Endodermal cell (in vitro differentiated cells): ENCODE data around the gene UPP1. TPM values are rescaled to one million over a fixed set of nuclear protein-coding genes. Genes with fewer than 3 reads are reported as not detected.

Source experiments
- DNase-seq: peaks from one replicate; pipeline ENCODE4 v3.0.0-alpha.2; 2017
- H3K27ac ChIP-seq: 2 replicates; pipeline ENCODE4 v1.5.1; 2013; ENCODE audit warnings: mild to moderate bottlenecking, low read depth, low read length, moderate library complexity
- H3K27me3 ChIP-seq: 2 replicates; pipeline ENCODE4 v1.6.1; 2013; ENCODE audit warnings: mild to moderate bottlenecking, low read length, moderate library complexity; ENCODE audit not compliant: insufficient read depth, control insufficient read depth, poor library complexity, severe bottlenecking
- H3K36me3 ChIP-seq: 2 replicates; pipeline ENCODE4 v1.7.0; 2013; ENCODE audit warnings: mild to moderate bottlenecking, low read length, moderate library complexity; ENCODE audit not compliant: control insufficient read depth, insufficient read depth
- H3K4me1 ChIP-seq: one replicate; pipeline ENCODE4 v1.7.0; 2013; ENCODE audit warnings: low read length; ENCODE audit not compliant: control insufficient read depth, insufficient read depth
- H3K4me3 ChIP-seq: 2 replicates; pipeline ENCODE4 v1.5.1; 2013; ENCODE audit warnings: mild to moderate bottlenecking, low read length, moderate library complexity
- H3K9ac ChIP-seq: 2 replicates; pipeline ENCODE4 v1.6.1; 2013; ENCODE audit warnings: mild to moderate bottlenecking, low read length, moderate library complexity; ENCODE audit not compliant: poor library complexity, severe bottlenecking; ENCODE audit errors: extremely low read depth
- H3K9me3 ChIP-seq: 2 replicates; pipeline ENCODE4 v1.6.1; 2013; ENCODE audit warnings: mild to moderate bottlenecking, low read length, moderate library complexity; ENCODE audit not compliant: control insufficient read depth
- H3K27ac Mint-ChIP-seq: 2 replicates; pipeline ENCODE4 v1.8.0; 2020; ENCODE audit warnings: mixed read lengths
- H3K27me3 Mint-ChIP-seq: 2 replicates; pipeline ENCODE4 v1.8.0; 2021; ENCODE audit warnings: mild to moderate bottlenecking, mixed read lengths; ENCODE audit not compliant: insufficient read depth
- H3K36me3 Mint-ChIP-seq: 2 replicates; pipeline ENCODE4 v1.8.0; 2020; ENCODE audit warnings: low read depth, mixed read lengths
- H3K4me1 Mint-ChIP-seq: 2 replicates; pipeline ENCODE4 v1.8.0; 2020; ENCODE audit warnings: mixed read lengths
- H3K4me3 Mint-ChIP-seq: 2 replicates; pipeline ENCODE4 v1.8.0; 2020; ENCODE audit warnings: mild to moderate bottlenecking, moderate library complexity, mixed read lengths
- H3K9me3 Mint-ChIP-seq: 2 replicates; pipeline ENCODE4 v1.8.0; 2020; ENCODE audit warnings: mild to moderate bottlenecking, mixed read lengths
- CTCF ChIP-seq: fragments of 200-600 bp; sonication (generic); conservative IDR thresholded peaks from 2 replicates; pipeline ENCODE4 v1.5.0; 2021; ENCODE audit warnings: antibody characterized with exemption, mild to moderate bottlenecking
- WGBS, 2 experiments: methylation state at CpG; one replicate each; pipeline versions ENCODE4 v1.1.5 to v1.1.7; 2013; ENCODE audit warnings: missing lambda C conversion rate in 2 of 2, mixed read lengths in 1 of 2; ENCODE audit not compliant: insufficient coverage in 1 of 2, insufficient read length in 1 of 2; 5-methylcytosine and 5-hydroxymethylcytosine counted together
- total RNA-seq, 2 donors: library from RNA; stranded (reverse); fragmentation: NEBNext Ultra II Directional in 1 of 2; extraction: Animal tissue kit (Norgen Biotek cat#: 25700) in 1 of 2; gene quantifications; 2 replicates in 1 of 2; 3 replicates in 1 of 2; pipeline ENCODE4 v1.2.1, GENCODE V29; 2021

UPP1 gene
- total RNA-seq, 2 donors from 2014 or later = 40.5 to 46.3 TPM

DNA sequence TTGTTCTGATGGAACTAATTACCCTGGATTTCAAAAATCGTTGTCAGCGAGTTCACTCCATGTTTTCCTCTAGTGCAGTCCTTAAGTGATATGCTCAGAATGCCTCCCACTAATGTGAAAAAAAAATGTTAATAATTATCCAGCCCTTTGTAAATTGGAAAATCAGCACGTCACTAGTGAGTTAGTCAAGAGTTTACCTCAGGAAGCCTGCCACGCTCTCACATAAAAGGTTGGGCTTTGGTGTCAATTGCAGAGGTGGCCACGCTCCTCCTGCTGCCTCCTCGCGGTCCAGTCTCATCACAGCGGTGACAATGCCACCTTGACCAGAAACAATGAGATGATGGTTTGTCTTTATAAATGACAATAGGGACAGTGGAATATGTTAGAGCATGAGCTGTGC lies 22.5 kb downstream of the UPP1 start:
- no peaks in the 10 kb centered on the region for H3K4me1 ChIP-seq
- 94 to 97% methylated on average over 5 to 8 of the region's 8 CpGs for WGBS, 2 experiments
- Mint-ChIP-seq H3K27ac (no peak overlapping the region), H3K9me3 (peaks cover 1% of the 10 kb centered on the region), H3K36me3 (peaks cover 19% of the 10 kb centered on the region), H3K27me3 (peaks cover 3% of the 10 kb centered on the region), H3K4me1 (peaks cover 11% of the 10 kb centered on the region), H3K4me3 (no peak overlapping the region)
- no peak overlapping the region for H3K27ac ChIP-seq
- no peaks in the 10 kb centered on the region for H3K9me3 ChIP-seq
- peaks cover 30% of the 10 kb centered on the region for H3K36me3 ChIP-seq
- no peak for DNase-seq
- H3K27me3 ChIP-seq = no peaks in the 10 kb centered on the region
- H3K9ac ChIP-seq = no peak overlapping the region
- no peak overlapping the region for H3K4me3 ChIP-seq
- TF ChIP-seq CTCF = no peak

GRCh38 chr7:48112401-48113165 lies 23.5 kb downstream of the UPP1 start:
- WGBS, 2 experiments = 90 to 95% methylated on average over 2 to 7 of the region's 7 CpGs
- TF ChIP-seq CTCF = no peak
- peaks cover 3% of the 10 kb centered on the region for H3K27me3 Mint-ChIP-seq

DNA sequence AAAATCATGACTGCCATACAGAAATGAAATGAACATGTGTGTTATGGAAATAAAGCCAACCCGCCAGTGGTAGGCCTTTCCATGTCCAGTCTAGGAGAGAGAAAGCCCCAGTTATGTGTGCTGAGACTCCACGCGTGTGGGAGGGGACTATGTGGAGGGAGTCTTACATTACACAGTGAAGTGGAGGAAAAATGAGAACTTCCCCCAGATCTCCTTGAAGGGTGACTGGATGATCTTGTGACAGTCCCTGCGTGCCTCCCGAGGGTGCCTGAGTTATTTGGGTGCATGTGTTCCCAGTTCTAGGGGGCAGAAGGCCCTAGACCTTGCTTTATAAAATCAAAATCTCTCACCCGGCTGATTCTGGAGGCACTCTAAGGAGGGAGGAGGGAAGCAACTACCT lies 24.2 kb downstream of the UPP1 start:
- DNase-seq = no peak
- Mint-ChIP-seq H3K27me3 (peaks cover 3% of the 10 kb centered on the region), H3K36me3 (peaks cover 7% of the 10 kb centered on the region), H3K4me3 (no peak overlapping the region), H3K4me1 (peaks cover 11% of the 10 kb centered on the region), H3K9me3 (peaks cover 1% of the 10 kb centered on the region), H3K27ac (no peak overlapping the region)
- Histone ChIP-seq H3K4me3 (no peak overlapping the region), H3K27me3 (no peaks in the 10 kb centered on the region), H3K4me1 (no peaks in the 10 kb centered on the region), H3K9me3 (no peaks in the 10 kb centered on the region), H3K36me3 (peaks cover 13% of the 10 kb centered on the region), H3K27ac (no peak overlapping the region), H3K9ac (no peak overlapping the region)
- WGBS, 2 experiments = 91 to 100% methylated on average over 3 to 6 of the region's 6 CpGs
- TF ChIP-seq CTCF = no peak

More at GRCh38 chr7:48112401-48113165, 23.5 kb downstream of the UPP1 start:
- Mint-ChIP-seq H3K27ac (no peak overlapping the region), H3K9me3 (peaks cover 1% of the 10 kb centered on the region), H3K4me3 (no peak overlapping the region), H3K36me3 (peaks cover 14% of the 10 kb centered on the region), H3K4me1 (peaks cover 11% of the 10 kb centered on the region)
- peaks cover 20% of the 10 kb centered on the region for H3K36me3 ChIP-seq
- H3K4me3 ChIP-seq = no peak overlapping the region
- H3K27ac ChIP-seq = no peak overlapping the region
- no peaks in the 10 kb centered on the region for H3K9me3 ChIP-seq
- H3K4me1 ChIP-seq = no peaks in the 10 kb centered on the region
- H3K27me3 ChIP-seq = no peaks in the 10 kb centered on the region
- no peak overlapping the region for H3K9ac ChIP-seq
- DNase-seq = no peak
